Measurements from ENCODE around the gene GLI2. TPM values are rescaled to one million over a fixed set of nuclear protein-coding genes. Genes with fewer than 3 reads are reported as not detected.

GLI2 gene
- total and polyA plus RNA-seq, 2 experiments from 2014 or later: 53.6 to 57.0 TPM

- TF ChIP-seq ZNF331 (CRISPR knock-in tag; IDR thresholded peaks at IDR 0.05; ENCODE audit: low read depth) (no peak), REST (IDR thresholded peaks at IDR 0.05; ENCODE audit: unreplicated experiment) (no peak), ZNF114 (CRISPR knock-in tag; IDR thresholded peaks at IDR 0.05) (no peak)
- TF ChIP-seq, protein P1, sequence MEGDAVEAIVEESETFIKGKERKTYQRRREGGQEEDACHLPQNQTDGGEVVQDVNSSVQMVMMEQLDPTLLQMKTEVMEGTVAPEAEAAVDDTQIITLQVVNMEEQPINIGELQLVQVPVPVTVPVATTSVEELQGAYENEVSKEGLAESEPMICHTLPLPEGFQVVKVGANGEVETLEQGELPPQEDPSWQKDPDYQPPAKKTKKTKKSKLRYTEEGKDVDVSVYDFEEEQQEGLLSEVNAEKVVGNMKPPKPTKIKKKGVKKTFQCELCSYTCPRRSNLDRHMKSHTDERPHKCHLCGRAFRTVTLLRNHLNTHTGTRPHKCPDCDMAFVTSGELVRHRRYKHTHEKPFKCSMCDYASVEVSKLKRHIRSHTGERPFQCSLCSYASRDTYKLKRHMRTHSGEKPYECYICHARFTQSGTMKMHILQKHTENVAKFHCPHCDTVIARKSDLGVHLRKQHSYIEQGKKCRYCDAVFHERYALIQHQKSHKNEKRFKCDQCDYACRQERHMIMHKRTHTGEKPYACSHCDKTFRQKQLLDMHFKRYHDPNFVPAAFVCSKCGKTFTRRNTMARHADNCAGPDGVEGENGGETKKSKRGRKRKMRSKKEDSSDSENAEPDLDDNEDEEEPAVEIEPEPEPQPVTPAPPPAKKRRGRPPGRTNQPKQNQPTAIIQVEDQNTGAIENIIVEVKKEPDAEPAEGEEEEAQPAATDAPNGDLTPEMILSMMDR (conservative IDR thresholded peaks at IDR 0.05; ENCODE audit: low read depth in 2 of 2): no peak
Measured at GRCh38 chr2:120692691-120693090, 43.0 kb upstream of the GLI2 start (continued).

DNA sequence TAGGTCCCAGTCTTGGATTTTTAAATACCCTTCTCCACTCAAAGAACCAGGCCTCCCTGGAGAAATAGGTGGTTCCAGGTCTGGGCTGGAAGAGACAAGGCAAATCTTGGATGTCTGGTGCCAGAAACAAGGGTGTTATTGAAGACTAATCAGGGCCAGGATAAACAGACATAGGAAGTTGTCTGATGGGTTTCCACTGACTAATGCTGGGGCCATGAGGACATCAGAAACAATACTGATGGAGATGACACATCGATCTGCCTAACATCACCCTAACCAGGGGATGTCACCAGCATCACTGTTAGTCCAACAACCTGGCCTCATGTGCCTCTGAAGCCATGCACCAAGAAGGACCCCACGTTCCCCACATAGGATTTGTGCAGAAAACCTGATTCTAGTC, 42.5 kb upstream of the GLI2 start:
- Mint-ChIP-seq H3K27me3 (ENCODE audit: insufficient read depth, low read depth, poor library complexity) (peaks cover 36% of the 10 kb centered on the region), H3K36me3 (ENCODE audit: low read depth) (no peaks in the 10 kb centered on the region), H3K4me1 (peaks cover 13% of the 10 kb centered on the region), H3K4me3 (no peak overlapping the region), H3K9me3 (no peaks in the 10 kb centered on the region), H3K27ac (no peak overlapping the region)
- H3K4me3 ChIP-seq: no peak overlapping the region
- no peak overlapping the region for H3K4me2 ChIP-seq
- H3K79me2 ChIP-seq (replicated peaks; ENCODE audit: insufficient read depth): no peaks in the 10 kb centered on the region
- TF ChIP-seq, protein P2, sequence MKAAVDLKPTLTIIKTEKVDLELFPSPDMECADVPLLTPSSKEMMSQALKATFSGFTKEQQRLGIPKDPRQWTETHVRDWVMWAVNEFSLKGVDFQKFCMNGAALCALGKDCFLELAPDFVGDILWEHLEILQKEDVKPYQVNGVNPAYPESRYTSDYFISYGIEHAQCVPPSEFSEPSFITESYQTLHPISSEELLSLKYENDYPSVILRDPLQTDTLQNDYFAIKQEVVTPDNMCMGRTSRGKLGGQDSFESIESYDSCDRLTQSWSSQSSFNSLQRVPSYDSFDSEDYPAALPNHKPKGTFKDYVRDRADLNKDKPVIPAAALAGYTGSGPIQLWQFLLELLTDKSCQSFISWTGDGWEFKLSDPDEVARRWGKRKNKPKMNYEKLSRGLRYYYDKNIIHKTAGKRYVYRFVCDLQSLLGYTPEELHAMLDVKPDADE (IDR thresholded peaks at IDR 0.05): no peak
- TF ChIP-seq ZNF114 (CRISPR knock-in tag; IDR thresholded peaks at IDR 0.05) (no peak), CREB1 (CRISPR knock-in tag; IDR thresholded peaks at IDR 0.05; ENCODE audit: low read depth) (no peak), POLR2AphosphoS5 (IDR thresholded peaks at IDR 0.05; ENCODE audit: low read depth) (no peak), ZNF331 (CRISPR knock-in tag; IDR thresholded peaks at IDR 0.05; ENCODE audit: low read depth) (no peak)
- H4K20me1 ChIP-seq (replicated peaks; ENCODE audit: insufficient read depth): no peaks in the 10 kb centered on the region
- no peak for DNase-seq (ENCODE audit: low spot score)
- H2AFZ ChIP-seq: no peak overlapping the region
- H3K9me2 ChIP-seq (ENCODE audit: insufficient read depth): no peaks in the 10 kb centered on the region
- H3K4me1 ChIP-seq (ENCODE audit: insufficient read depth): peaks cover 8% of the 10 kb centered on the region; the same call in 1 of the 2 replicates
- H3K27me3 ChIP-seq (ENCODE audit: insufficient read depth): peaks cover 9% of the 10 kb centered on the region; the same call in 1 of the 2 replicates
- H3K36me3 ChIP-seq (ENCODE audit: insufficient read depth): no peaks in the 10 kb centered on the region
- H3K27ac ChIP-seq (ENCODE audit: low read depth): no peak overlapping the region
- peaks cover 4% of the 10 kb centered on the region; the same call in 1 of the 2 replicates for H3F3A ChIP-seq (replicated peaks; ENCODE audit: low read depth)
- ATAC-seq: no peak
